ENCODE data around the gene ANO7.

The ANO7 gene

DNA sequence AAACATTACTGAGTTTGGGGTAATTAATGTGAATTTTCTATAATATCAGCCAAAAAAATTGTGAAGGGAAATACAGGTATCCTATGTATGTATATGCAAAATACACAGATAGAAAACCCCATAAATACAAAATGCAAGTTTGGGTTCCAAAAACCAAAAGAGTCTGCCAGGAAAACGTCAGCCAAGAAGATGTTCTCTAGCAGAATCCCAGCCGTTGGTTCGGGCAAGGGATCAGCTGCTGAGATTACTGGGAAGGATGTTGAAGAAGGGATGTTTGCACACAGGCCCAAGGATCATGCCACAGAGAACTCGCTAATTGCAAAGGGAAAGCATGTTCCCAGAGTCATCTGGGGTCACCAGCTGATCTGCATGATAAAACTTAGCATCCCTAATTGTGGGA is 9.5 kb upstream of the ANO7 start:
- H3K4me1 Mint-ChIP-seq = no peaks in the 10 kb centered on the region
- no peaks in the 10 kb centered on the region for H3K27me3 Mint-ChIP-seq (ENCODE audit: low read depth)
- TF ChIP-seq, protein P1, sequence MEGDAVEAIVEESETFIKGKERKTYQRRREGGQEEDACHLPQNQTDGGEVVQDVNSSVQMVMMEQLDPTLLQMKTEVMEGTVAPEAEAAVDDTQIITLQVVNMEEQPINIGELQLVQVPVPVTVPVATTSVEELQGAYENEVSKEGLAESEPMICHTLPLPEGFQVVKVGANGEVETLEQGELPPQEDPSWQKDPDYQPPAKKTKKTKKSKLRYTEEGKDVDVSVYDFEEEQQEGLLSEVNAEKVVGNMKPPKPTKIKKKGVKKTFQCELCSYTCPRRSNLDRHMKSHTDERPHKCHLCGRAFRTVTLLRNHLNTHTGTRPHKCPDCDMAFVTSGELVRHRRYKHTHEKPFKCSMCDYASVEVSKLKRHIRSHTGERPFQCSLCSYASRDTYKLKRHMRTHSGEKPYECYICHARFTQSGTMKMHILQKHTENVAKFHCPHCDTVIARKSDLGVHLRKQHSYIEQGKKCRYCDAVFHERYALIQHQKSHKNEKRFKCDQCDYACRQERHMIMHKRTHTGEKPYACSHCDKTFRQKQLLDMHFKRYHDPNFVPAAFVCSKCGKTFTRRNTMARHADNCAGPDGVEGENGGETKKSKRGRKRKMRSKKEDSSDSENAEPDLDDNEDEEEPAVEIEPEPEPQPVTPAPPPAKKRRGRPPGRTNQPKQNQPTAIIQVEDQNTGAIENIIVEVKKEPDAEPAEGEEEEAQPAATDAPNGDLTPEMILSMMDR (IDR thresholded peaks at IDR 0.05; ENCODE audit: unreplicated experiment in 3 of 3) = no peak
- peaks cover 33% of the 10 kb centered on the region for H3K36me3 Mint-ChIP-seq (ENCODE audit: low read depth)
- no peaks in the 10 kb centered on the region for H3K9me3 Mint-ChIP-seq
- peak overlapping the region in 2 of 3 experiments; percentile 23 to 92 for H3K27ac Mint-ChIP-seq
- no peak overlapping the region for H3K4me3 Mint-ChIP-seq

DNA sequence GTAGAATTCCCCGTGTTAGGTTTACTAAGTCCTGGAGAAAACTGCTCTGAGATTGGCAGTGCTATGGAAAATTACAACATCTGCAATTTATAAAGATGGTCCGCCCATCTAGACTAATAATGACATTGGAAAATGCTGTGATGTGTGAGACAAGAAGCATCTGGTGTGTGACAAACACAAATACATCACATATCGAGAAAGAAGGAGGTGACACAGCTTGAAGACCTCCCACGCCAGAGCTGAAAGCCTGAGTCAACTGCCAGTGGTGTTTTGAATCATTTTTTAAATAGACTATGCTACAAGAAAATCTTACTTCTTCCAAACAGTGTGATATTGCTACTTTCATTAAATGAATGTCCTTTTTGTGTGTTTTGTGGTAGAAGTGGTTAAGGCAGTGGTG is 8.6 kb upstream of the ANO7 start:
- Mint-ChIP-seq H3K27ac (peak overlapping the region in 2 of 3 experiments; percentile 70 to 92), H3K4me3 (no peak overlapping the region), H3K27me3 (ENCODE audit: low read depth) (no peaks in the 10 kb centered on the region), H3K9me3 (no peaks in the 10 kb centered on the region), H3K36me3 (ENCODE audit: low read depth) (peaks cover 26% of the 10 kb centered on the region), H3K4me1 (no peaks in the 10 kb centered on the region)
- TF ChIP-seq, protein P1 (IDR thresholded peaks at IDR 0.05; ENCODE audit: unreplicated experiment in 3 of 3) = no peak

DNA sequence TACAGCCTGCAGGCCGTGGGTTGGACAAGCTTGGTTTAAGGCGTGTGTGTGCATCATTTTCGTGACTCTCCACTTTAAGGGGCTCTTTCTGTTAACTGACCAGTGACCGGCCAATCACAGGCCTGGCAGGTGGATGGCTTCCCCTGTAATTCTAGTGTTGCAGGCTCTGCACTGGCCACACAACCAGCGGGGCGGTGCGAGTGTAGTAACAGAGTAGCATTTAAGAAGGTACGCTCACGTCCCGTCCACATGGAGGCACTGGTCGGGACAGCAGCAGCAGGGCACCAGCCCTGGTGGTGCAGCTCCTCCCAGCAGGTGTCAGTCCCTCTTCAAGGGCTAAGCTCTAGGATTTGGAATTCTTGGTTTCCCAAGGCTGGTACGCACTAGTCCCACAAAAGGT is 8.0 kb upstream of the ANO7 start:
- TF ChIP-seq, protein P1 (IDR thresholded peaks at IDR 0.05; ENCODE audit: unreplicated experiment in 3 of 3) = no peak
- Mint-ChIP-seq H3K36me3 (ENCODE audit: low read depth) (peaks cover 20% of the 10 kb centered on the region), H3K4me1 (no peaks in the 10 kb centered on the region), H3K27me3 (ENCODE audit: low read depth) (no peaks in the 10 kb centered on the region), H3K4me3 (no peak overlapping the region), H3K9me3 (no peaks in the 10 kb centered on the region), H3K27ac (peak overlapping the region in 1 of 3 experiments; percentile 92)

DNA sequence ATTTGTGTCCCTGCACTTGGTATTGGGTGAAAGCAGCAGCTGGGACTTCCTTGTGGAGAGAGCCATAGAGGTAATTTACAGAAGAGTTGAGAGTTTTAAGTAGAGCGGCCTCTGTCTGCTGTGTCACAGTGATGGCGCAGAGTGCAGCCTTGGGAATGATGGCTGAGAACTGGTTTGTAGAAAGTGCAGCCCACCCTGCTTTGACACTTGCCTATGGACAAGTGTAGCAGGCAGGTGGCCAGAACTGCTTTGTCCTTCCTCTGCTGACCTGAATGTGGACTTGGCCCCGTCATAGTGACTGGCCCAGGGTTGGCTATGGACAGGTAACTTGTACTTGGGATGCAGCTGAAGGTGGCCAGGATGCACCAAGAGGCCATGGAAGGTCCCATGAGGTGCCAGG is 6.4 kb upstream of the ANO7 start:
- Mint-ChIP-seq H3K27me3 (ENCODE audit: low read depth) (no peaks in the 10 kb centered on the region), H3K36me3 (ENCODE audit: low read depth) (peaks cover 19% of the 10 kb centered on the region), H3K27ac (no peak overlapping the region), H3K4me3 (no peak overlapping the region), H3K4me1 (no peaks in the 10 kb centered on the region), H3K9me3 (no peaks in the 10 kb centered on the region)
- TF ChIP-seq, protein P1 (IDR thresholded peaks at IDR 0.05; ENCODE audit: unreplicated experiment in 3 of 3) = no peak

DNA sequence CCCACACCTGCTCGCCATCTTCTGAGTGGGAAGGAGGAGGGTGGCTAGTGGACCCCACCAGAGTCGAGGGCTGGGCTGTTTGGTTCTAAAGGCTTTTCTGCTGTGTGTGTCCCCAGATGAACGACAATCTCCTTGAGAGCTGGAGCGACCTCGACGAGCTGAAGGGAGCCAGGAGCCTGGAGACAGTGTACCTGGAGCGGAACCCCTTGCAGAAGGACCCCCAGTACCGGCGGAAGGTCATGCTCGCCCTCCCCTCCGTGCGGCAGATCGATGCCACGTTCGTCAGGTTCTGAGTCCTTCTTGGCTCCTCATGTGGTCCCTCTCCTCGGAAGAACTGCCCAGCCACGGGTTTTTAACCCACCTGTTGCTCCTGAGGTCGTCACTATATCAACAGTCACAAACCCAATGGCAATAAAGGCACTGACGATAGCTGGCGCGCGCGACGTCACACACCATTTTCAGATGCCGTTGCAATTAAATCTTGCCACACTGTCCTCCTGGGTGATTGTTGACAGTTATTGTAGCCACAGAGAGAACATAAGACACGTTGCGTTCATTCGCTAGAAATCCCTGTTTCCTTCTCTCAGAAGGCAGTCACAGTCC is 5.8 kb upstream of the ANO7 start:
- H3K27ac Mint-ChIP-seq = no peak overlapping the region
- peaks cover 19% of the 10 kb centered on the region for H3K36me3 Mint-ChIP-seq (ENCODE audit: low read depth)
- no peaks in the 10 kb centered on the region for H3K9me3 Mint-ChIP-seq
- no peak overlapping the region for H3K4me3 Mint-ChIP-seq
- no peaks in the 10 kb centered on the region for H3K27me3 Mint-ChIP-seq (ENCODE audit: low read depth)
- no peaks in the 10 kb centered on the region for H3K4me1 Mint-ChIP-seq
- TF ChIP-seq, protein P1 (IDR thresholded peaks at IDR 0.05; ENCODE audit: unreplicated experiment in 3 of 3) = no peak

DNA sequence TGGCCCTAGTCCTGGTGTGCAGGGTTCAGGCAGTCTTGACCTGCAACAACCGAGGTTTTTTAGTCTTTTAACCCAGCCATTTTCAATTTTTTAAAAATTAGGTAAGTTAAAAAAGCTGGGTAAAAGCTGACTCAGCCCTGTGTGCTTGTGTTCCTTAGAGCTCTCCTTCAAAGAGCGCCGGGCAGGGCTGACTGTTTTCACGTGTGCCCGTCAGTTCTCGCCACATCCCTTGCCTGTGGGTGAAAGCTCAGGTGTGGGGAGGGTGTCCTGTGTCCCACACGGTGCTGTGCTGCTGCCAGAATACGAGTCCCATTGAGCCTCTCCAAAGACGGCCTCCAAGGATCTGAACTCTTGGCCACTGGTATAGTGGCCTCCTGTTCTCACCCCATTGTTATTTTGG is 5.3 kb upstream of the ANO7 start:
- H3K9me3 Mint-ChIP-seq = no peaks in the 10 kb centered on the region

More for the DNA sequence above, 5.3 kb upstream of the ANO7 start:
- H3K36me3 Mint-ChIP-seq (ENCODE audit: low read depth) = peaks cover 17% of the 10 kb centered on the region
- no peak overlapping the region for H3K27ac Mint-ChIP-seq
- no peaks in the 10 kb centered on the region for H3K27me3 Mint-ChIP-seq (ENCODE audit: low read depth)
- no peaks in the 10 kb centered on the region for H3K4me1 Mint-ChIP-seq
- no peak overlapping the region for H3K4me3 Mint-ChIP-seq
- TF ChIP-seq, protein P1 (IDR thresholded peaks at IDR 0.05; ENCODE audit: unreplicated experiment in 3 of 3) = no peak

Measured in nephron (organoid).